Measurements from ENCODE around the gene NTMT2. TPM values are rescaled to one million over a fixed set of nuclear protein-coding genes. Genes with fewer than 3 reads are reported as not detected.

Gene NTMT2
- total RNA-seq, 1 donor from 2014 or later = not detected

DNA sequence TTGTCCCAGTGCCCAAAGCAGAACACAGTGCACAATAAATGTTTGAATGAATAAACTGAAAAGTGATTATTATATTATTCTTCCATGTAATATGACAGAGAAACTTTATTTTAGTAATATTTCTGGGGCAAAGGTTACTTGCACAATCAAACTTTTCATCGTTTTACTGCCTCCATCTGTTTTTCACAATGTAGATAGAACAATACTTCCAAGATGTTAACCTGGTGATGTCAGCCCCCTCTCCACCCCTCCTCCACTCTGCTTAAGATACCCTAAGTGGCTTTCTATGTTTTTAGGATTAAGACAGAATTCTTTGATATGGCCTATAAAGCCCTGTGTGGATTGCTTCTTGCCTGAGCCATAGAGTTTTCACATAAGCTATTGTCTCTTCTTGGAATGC is 13.8 kb upstream of the NTMT2 start:
- Histone ChIP-seq H3K9me3 (no peaks in the 10 kb centered on the region), H3K27ac (no peak overlapping the region), H3K4me1 (no peaks in the 10 kb centered on the region), H3K36me3 (no peaks in the 10 kb centered on the region), H3K4me3 (no peak overlapping the region), H3K27me3 (no peaks in the 10 kb centered on the region)
- TF ChIP-seq POLR2AphosphoS5 (IDR thresholded peaks at IDR 0.05; ENCODE audit: insufficient read depth in 1 of 2, low read depth in 1 of 2) = no peak
- TF ChIP-seq, protein P1, sequence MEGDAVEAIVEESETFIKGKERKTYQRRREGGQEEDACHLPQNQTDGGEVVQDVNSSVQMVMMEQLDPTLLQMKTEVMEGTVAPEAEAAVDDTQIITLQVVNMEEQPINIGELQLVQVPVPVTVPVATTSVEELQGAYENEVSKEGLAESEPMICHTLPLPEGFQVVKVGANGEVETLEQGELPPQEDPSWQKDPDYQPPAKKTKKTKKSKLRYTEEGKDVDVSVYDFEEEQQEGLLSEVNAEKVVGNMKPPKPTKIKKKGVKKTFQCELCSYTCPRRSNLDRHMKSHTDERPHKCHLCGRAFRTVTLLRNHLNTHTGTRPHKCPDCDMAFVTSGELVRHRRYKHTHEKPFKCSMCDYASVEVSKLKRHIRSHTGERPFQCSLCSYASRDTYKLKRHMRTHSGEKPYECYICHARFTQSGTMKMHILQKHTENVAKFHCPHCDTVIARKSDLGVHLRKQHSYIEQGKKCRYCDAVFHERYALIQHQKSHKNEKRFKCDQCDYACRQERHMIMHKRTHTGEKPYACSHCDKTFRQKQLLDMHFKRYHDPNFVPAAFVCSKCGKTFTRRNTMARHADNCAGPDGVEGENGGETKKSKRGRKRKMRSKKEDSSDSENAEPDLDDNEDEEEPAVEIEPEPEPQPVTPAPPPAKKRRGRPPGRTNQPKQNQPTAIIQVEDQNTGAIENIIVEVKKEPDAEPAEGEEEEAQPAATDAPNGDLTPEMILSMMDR (IDR thresholded peaks at IDR 0.05) = no peak
- no peak for TF ChIP-seq POLR2A (IDR thresholded peaks at IDR 0.05)
- intact Hi-C loops (cut with DNase I) = no loop called here
- DNase-seq (ENCODE audit: extremely low spot score in 2 of 2) = no peak

DNA sequence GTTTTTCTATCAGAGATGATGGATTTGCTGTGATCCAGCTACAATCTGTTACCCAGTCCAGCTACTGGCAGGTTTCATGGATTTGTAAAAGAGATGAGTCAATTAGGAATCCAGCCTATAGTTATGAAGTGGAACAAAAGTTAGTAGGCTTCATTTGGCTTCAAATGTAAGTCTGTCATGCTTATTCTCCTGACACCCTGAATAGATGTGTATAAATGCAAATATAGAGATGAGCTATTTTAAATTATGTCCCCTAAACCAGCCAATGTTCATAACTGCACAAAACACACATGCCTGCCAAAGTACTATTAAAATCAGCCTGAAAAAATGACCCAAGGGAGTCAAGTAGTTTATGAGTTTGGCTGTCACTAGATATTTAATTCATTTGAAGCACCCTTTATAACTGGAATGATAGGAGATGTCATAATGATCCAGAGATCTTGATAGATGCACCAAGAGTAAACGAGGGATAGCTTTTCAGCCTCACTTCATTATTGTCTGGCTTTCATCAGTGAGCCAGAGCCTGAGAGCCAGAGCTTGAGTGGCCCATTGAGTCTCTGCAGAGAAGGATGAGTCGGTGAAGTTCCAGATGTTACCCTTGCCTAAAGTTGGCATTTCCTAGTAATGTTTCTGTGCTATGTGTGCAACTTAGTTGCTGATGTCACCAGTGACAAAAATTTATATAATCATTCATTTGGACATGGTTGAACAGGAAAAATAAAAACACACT is 11.8 kb upstream of the NTMT2 start:
- no peak for DNase-seq (ENCODE audit: extremely low spot score in 2 of 2)
- no peaks in the 10 kb centered on the region for H3K36me3 ChIP-seq
- H3K4me1 ChIP-seq = no peaks in the 10 kb centered on the region
- no peak overlapping the region for H3K4me3 ChIP-seq
- H3K9me3 ChIP-seq = no peaks in the 10 kb centered on the region
- H3K27ac ChIP-seq = no peak overlapping the region
- intact Hi-C loops (cut with DNase I) = no loop called here
- H3K27me3 ChIP-seq = no peaks in the 10 kb centered on the region
- TF ChIP-seq POLR2AphosphoS5 (IDR thresholded peaks at IDR 0.05; ENCODE audit: insufficient read depth in 1 of 2, low read depth in 1 of 2) (no peak), POLR2A (IDR thresholded peaks at IDR 0.05) (no peak)
- TF ChIP-seq, protein P1 (IDR thresholded peaks at IDR 0.05) = no peak

DNA sequence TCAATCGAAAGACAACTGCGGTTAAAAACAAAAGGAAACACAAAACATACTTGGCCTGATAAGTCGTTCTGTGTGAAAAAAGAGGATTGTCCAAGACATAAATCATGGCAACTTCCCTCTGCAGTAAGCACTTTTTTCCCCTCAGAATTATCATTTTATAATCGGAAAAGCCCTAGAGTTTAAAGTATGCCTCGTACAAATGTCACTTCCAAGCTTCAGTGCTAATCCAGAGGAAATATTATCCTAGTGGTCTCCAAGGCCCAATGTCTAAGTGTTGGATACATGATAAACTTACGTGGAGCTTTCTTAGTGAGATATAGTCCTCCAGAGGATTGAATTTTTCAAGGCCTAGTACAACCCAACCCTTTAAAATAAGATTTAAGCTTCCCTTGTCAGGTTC is 11.2 kb upstream of the NTMT2 start:
- Histone ChIP-seq H3K27me3 (no peaks in the 10 kb centered on the region), H3K27ac (no peak overlapping the region), H3K36me3 (no peaks in the 10 kb centered on the region), H3K4me3 (no peak overlapping the region), H3K4me1 (no peaks in the 10 kb centered on the region), H3K9me3 (no peaks in the 10 kb centered on the region)
- TF ChIP-seq POLR2A (IDR thresholded peaks at IDR 0.05) (no peak), POLR2AphosphoS5 (IDR thresholded peaks at IDR 0.05; ENCODE audit: insufficient read depth in 1 of 2, low read depth in 1 of 2) (no peak)
- TF ChIP-seq, protein P1 (IDR thresholded peaks at IDR 0.05) = no peak
- intact Hi-C loops (cut with DNase I) = no loop called here
- DNase-seq (ENCODE audit: extremely low spot score in 2 of 2) = no peak

DNA sequence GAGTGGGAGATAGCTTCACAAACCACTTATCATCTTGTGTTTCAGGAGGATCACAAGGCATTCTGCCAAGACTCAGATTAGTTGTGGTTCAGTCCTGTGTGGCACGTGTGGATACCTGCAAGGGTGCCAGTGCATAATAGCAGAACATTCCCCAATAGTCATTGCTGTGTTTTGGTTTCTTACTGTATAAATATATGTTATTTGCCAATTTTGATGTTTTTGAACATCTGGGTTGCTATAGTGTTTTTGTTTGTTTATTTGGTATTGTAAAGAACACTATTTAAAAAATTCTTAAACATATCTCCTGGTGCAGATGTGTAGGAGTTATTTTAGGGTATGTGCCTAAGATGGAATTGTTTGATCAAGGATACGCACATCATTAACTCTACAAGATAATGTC is 5.4 kb upstream of the NTMT2 start:
- intact Hi-C loops (cut with DNase I) = no loop called here
- no peak for DNase-seq (ENCODE audit: extremely low spot score in 2 of 2)
- TF ChIP-seq, protein P1 (IDR thresholded peaks at IDR 0.05) = no peak
- TF ChIP-seq POLR2A (IDR thresholded peaks at IDR 0.05) (no peak), POLR2AphosphoS5 (IDR thresholded peaks at IDR 0.05; ENCODE audit: insufficient read depth in 1 of 2, low read depth in 1 of 2) (no peak)
- H3K27me3 ChIP-seq = no peaks in the 10 kb centered on the region
- no peak overlapping the region for H3K27ac ChIP-seq
- no peaks in the 10 kb centered on the region for H3K36me3 ChIP-seq
- H3K4me3 ChIP-seq = no peak overlapping the region
- H3K4me1 ChIP-seq = no peaks in the 10 kb centered on the region
- H3K9me3 ChIP-seq = no peaks in the 10 kb centered on the region

DNA sequence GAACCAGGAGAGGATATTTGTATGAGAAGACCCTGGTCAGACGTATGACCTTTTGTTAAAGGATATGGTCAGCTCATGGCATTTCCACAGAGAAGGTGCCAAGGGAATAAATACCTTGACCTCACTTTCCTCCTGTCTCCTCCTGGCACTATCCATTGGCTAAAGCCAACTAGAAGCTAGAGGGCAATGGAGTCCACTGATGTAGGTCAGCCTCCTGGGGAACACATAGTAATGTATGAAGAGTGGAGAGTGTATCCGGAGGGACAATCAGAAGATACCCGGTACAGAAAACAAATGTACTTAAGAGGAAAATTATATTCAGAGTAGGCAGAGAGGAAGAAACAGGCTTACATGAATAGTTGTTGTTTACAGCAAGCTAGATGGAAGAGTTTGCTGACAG is 698 bp upstream of the NTMT2 start:
- DNase-seq (ENCODE audit: extremely low spot score in 2 of 2) = no peak
- Histone ChIP-seq H3K27me3 (no peaks in the 10 kb centered on the region), H3K4me3 (no peak overlapping the region), H3K36me3 (no peaks in the 10 kb centered on the region), H3K4me1 (no peaks in the 10 kb centered on the region), H3K27ac (no peak overlapping the region), H3K9me3 (no peaks in the 10 kb centered on the region)
- no peak for TF ChIP-seq POLR2AphosphoS5 (IDR thresholded peaks at IDR 0.05; ENCODE audit: insufficient read depth in 1 of 2, low read depth in 1 of 2)
- TF ChIP-seq, protein P1 (IDR thresholded peaks at IDR 0.05) = no peak
- TF ChIP-seq POLR2A (IDR thresholded peaks at IDR 0.05) = no peak
- intact Hi-C loops (cut with DNase I) = no loop called here
